C4-2B (cell line): Measurements from ENCODE around the gene ITPR1.

ENCODE experiments used
- CTCF ChIP-seq: fragments of 450-650 bp; conservative IDR thresholded peaks from 2 replicates; pipeline ENCODE4 v1.5.1; 2017; ENCODE audit warnings: mild to moderate bottlenecking
- ZFX ChIP-seq: fragments of 450-650 bp; IDR thresholded peaks from 2 replicates; pipeline ENCODE4 v1.6.1; 2017

DNA sequence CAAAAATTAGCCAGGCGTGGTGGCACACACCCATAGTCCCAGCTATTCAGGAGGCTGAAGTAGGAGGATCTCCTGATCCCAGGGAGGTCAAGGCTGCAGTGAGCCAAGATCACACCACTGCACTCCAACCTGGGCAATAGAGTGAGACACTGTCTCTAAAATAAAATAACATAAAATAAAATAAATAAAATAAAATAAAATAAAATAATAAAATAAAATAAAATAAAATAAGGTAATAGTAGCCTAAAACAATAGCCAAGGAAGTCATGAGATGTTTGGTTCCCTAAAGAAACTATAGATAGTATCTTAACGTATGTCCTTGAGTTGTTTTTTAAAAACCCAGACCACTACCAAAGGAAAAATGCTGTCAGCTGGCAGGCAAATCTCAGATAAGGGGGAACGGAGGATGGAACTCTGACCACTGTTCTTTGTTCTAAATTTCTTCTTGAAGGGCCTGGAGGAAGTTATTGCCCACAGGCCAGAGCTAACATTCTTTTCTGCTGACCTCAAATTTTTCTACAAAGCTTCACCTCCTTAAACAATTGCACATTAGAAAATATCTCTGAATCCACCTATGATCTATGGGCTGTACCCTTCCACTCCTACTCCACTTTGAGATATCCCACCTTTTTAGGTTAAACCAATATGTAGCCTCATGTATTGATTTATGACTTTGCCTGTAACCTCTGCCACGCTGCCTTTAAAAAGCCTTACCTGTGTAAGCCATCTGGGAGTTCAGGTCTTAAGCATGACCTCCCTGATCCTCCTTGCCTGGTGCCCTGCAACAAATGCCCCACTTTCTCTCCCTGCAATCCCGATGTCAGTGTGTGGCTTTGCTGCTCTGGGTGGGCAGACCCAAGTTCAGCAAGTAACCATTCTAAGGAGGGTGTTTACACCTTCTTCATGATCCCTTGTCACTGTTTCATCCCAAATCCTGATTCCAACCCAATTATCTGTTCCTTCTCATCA is 359.9 kb downstream of the ITPR1 start:
- TF ChIP-seq CTCF = no peak
- TF ChIP-seq ZFX = no peak
